Ascending aorta (tissue), 2 donors: Measurements from ENCODE around the gene CDHR5. TPM values are rescaled to one million over a fixed set of nuclear protein-coding genes. Genes with fewer than 3 reads are reported as not detected.

Source experiments
- DNase-seq, 2 donors: peaks; one replicate each; pipeline ENCODE4 v3.0.0-alpha.2; 2019; ENCODE audit warnings: low spot score in 2 of 2
- H3K27ac ChIP-seq, 2 donors: fragments of 200-600 bp; sonication (generic); one replicate each; pipeline ENCODE4 v1.5.1; 2016 to 2017; ENCODE audit warnings: mild to moderate bottlenecking in 1 of 2
- H3K27me3 ChIP-seq: fragments of 200-600 bp; sonication (generic); one replicate; pipeline ENCODE4 v1.5.1; 2017
- H3K36me3 ChIP-seq, 2 donors: fragments of 200-600 bp; sonication (generic); one replicate each; pipeline ENCODE4 v1.5.1; 2016
- H3K4me1 ChIP-seq, 2 donors: fragments of 200-600 bp; sonication (generic); one replicate each; pipeline ENCODE4 v1.5.1; 2016 to 2017; ENCODE audit warnings: mild to moderate bottlenecking in 1 of 2
- H3K4me3 ChIP-seq, 2 donors: fragments of 200-600 bp; sonication (generic); one replicate each; pipeline ENCODE4 v1.5.1; 2016 to 2017; ENCODE audit warnings: mild to moderate bottlenecking in 1 of 2
- H3K9me3 ChIP-seq, 2 donors: fragments of 200-600 bp; sonication (generic); one replicate each; pipeline ENCODE4 v1.5.1; 2016
- intact Hi-C: fragments of 100-400 bp; cut with DNase I; formaldehyde crosslinking; loops from one replicate; pipeline ENCODE4 v1.15.1; 2023
- total RNA-seq: library from RNA; depleted of rRNA; stranded (reverse); fragments of >200 nt; gene quantifications from one replicate; pipeline ENCODE4 v1.1.0, GENCODE V29; 2016
- TF ChIP-seq, protein P1 (sequence below), 3 experiments: fragments of 200-600 bp in 2 of 3; fragments of 450-650 bp in 1 of 3; sonication (generic) in 2 of 3; IDR thresholded peaks; one replicate each; pipeline ENCODE4 v1.5.1; 2016 to 2019; ENCODE audit warnings: antibody characterized with exemption in 3 of 3, mild to moderate bottlenecking in 1 of 3, moderate library complexity in 1 of 3

Gene CDHR5
- total RNA-seq, 1 donor from 2014 or later: 5.0 TPM

DNA sequence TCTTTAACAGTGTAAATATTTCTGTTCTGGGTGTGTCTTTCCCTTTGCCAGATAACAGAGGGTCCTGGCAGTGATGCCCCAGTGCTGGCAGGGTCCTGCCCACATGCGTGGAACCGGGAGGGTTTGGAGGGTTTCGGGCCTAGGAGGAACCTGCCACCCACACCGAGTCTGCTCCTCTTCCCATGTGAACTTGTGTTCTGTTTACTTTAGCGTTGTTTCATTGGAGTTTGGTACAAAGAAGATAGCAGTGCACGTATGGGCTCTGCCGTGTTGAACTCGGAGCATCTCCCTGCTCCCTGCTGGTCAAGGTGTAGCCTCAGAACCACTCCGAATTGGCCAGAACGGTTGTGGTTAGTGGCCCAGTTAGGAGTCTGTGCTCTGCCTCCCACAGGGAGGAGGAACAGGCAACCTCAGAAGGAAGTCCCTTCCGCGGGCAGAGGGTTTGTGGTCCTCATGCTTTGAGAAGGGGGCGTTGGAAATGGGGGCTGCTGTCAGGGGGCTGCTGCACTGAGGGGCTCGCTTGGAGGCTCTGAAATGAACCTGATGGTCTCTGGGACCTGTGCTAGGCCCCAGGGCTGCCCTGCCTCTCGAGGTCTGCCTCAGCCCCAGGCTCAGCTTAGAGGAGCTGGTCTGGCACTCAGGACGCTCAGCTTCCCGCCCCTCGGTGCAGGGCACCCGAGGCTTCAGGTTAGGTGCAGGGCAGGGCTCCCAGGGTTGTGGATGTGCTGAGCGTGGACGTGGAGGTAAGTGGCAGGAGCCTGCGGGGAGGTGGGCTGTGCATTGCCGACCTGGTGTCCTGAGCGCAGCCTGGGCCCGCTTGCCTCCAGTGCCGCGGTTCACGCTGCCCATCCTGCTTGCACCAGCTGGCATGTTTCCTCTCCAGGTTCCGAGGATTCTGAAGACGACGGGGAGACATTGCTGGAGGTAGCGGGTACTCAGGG lies 38.1 kb downstream of the CDHR5 start:
- H3K4me1 ChIP-seq: no peaks in the 10 kb centered on the region
- H3K9me3 ChIP-seq: no peaks in the 10 kb centered on the region
- peaks cover 69 to 82% of the 10 kb centered on the region in 2 donors for H3K36me3 ChIP-seq
- no peak overlapping the region for H3K4me3 ChIP-seq
- intact Hi-C loops: no loop called here
- H3K27me3 ChIP-seq: no peaks in the 10 kb centered on the region
- no peak overlapping the region for H3K27ac ChIP-seq
- DNase-seq: no peak
- TF ChIP-seq, protein P1, sequence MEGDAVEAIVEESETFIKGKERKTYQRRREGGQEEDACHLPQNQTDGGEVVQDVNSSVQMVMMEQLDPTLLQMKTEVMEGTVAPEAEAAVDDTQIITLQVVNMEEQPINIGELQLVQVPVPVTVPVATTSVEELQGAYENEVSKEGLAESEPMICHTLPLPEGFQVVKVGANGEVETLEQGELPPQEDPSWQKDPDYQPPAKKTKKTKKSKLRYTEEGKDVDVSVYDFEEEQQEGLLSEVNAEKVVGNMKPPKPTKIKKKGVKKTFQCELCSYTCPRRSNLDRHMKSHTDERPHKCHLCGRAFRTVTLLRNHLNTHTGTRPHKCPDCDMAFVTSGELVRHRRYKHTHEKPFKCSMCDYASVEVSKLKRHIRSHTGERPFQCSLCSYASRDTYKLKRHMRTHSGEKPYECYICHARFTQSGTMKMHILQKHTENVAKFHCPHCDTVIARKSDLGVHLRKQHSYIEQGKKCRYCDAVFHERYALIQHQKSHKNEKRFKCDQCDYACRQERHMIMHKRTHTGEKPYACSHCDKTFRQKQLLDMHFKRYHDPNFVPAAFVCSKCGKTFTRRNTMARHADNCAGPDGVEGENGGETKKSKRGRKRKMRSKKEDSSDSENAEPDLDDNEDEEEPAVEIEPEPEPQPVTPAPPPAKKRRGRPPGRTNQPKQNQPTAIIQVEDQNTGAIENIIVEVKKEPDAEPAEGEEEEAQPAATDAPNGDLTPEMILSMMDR (IDR thresholded peaks at IDR 0.05): no peak

DNA sequence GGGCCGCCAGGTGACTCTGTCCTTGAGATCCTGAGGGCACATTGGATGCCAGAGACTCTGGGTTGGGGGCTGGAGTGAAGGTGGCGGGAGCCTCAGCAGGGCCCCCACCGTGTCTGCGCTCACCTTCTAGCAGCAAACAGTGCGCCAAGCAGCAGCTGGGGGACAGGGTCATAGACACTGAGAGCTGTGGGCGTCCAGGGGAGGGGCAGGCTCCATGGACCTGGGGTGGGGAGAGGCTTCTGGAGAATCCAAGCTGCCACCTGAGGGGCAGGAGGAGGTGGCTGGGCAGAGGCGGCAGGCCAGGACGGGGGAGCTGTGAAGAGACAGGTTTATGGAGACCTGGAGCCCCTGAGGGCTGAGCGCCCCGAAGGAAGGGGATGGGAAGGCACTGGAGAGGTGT lies 40.5 kb downstream of the CDHR5 start:
- TF ChIP-seq, protein P1 (IDR thresholded peaks at IDR 0.05): no peak
- H3K27ac ChIP-seq: no peak overlapping the region
- intact Hi-C loops: no loop called here
- H3K9me3 ChIP-seq: no peaks in the 10 kb centered on the region
- no peak for DNase-seq
- H3K36me3 ChIP-seq: peaks cover 51 to 69% of the 10 kb centered on the region in 2 donors
- H3K27me3 ChIP-seq: no peaks in the 10 kb centered on the region
- peaks cover 0 to 3% of the 10 kb centered on the region in 2 donors for H3K4me1 ChIP-seq
- no peak overlapping the region for H3K4me3 ChIP-seq

DNA sequence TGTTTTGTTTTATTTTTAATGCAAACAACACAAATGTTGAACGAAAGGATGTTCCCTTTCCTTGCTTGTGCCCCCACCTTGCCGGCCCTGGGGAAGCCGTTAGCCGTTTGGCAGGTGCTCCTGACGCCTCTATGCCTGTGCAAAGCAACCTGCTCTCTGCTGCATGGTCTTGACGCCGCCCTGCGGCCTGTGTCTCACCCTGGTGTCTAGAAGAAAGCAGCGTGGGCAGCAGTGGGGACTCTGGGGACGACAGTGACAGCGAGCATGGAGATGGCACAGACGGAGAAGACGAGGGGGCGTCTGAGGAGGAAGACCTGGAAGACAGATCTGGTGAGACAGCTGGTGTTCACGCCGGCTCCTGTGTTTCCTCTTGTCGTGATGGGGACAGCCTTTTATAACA lies 43.0 kb downstream of the CDHR5 start:
- H3K27me3 ChIP-seq: no peaks in the 10 kb centered on the region
- no peaks in the 10 kb centered on the region for H3K9me3 ChIP-seq
- H3K36me3 ChIP-seq: peaks cover 27 to 44% of the 10 kb centered on the region in 2 donors
- TF ChIP-seq, protein P1 (IDR thresholded peaks at IDR 0.05): no peak
- peaks cover 8 to 25% of the 10 kb centered on the region in 2 donors for H3K4me1 ChIP-seq
- intact Hi-C loops: no loop called here
- no peak overlapping the region for H3K4me3 ChIP-seq
- no peak overlapping the region for H3K27ac ChIP-seq
- DNase-seq: no peak

DNA sequence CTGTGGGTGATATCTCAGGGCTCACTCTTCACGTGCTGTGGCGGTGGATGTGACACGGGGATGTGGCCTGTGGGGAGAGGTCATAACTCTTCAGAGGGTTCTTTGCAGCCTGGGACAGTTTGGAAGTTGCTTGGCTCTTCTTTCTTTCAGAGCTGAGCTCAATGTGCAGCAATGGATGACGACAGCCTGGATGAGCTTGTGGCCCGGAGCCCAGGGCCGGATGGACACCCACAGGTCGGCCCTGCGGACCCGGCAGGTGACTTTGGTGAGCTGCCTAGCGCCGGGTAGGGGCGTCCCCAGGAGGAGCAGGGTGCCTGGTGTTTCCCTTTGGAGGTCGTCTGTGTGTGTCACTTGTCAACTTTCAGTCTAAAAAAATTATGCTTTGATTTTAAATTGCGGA lies 43.4 kb downstream of the CDHR5 start:
- H3K4me1 ChIP-seq: peaks cover 8 to 25% of the 10 kb centered on the region in 2 donors
- no peak overlapping the region for H3K4me3 ChIP-seq
- no peaks in the 10 kb centered on the region for H3K27me3 ChIP-seq
- TF ChIP-seq, protein P1 (IDR thresholded peaks at IDR 0.05): no peak
- no peaks in the 10 kb centered on the region for H3K9me3 ChIP-seq
- intact Hi-C loops: no loop called here
- H3K36me3 ChIP-seq: peaks cover 24 to 40% of the 10 kb centered on the region in 2 donors
- H3K27ac ChIP-seq: no peak overlapping the region
- no peak for DNase-seq

DNA sequence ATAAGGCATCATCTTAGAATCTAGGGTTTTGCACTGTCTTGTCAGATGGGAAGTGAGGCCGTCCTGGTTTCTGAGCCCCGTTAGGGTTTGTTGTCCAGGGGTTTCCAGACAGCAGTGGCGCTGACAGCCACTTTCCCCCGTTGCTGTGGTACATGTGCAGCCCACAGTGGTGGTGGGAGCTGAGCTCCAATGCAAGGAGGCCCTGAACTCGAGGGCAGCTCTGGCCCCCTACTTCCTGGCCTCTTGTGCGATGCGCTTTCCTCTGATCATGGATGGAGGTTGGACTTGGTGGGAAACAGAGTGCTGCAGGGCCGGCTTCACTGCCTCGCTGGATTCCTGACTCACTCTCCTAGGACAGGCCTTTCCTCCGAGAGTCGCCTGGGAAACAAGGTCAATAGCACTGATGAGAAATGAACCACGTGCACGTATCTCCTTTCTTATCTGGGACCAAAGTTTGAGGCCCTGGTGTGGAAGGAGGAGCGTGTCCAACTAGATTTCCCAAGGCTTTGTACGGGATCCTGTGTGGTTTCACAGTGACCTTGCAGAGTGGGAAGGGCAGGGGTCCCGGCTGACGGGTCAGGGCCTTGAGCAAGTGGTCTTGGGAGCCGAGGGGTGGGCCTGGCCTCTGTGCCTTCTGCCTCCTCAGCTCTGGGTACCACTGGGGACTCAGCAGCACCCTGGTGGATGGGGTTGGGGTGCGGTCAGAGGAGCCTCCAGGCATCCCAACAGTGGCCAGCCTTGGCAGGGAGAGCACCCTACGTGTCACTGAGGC lies 44.7 kb downstream of the CDHR5 start:
- DNase-seq: no peak
- Histone ChIP-seq H3K27me3 (no peaks in the 10 kb centered on the region), H3K36me3 (peaks cover 24 to 33% of the 10 kb centered on the region in 2 donors), H3K27ac (no peak overlapping the region), H3K4me1 (peaks cover 11 to 30% of the 10 kb centered on the region in 2 donors), H3K9me3 (no peaks in the 10 kb centered on the region), H3K4me3 (no peak overlapping the region)
- TF ChIP-seq, protein P1 (IDR thresholded peaks at IDR 0.05): no peak
- intact Hi-C loops: loop anchor here (5.0 kb wide), 1 partner anchor 343 kb away; the partner anchor contains the start of genes PSMD13 and SIRT3
